Osteoblast (primary cell): ENCODE measurements around the gene CCR5. TPM values are rescaled to one million over a fixed set of nuclear protein-coding genes. Genes with fewer than 3 reads are reported as not detected.

Experiments used
- DNase-seq: peaks from one replicate; pipeline ENCODE4 v3.0.0; 2011; ENCODE audit warnings: low spot score, mixed read lengths; ENCODE audit not compliant: insufficient read length; ENCODE audit errors: missing footprints
- H2AFZ ChIP-seq: 2 replicates; pipeline ENCODE4 v1.6.0; 2011; ENCODE audit warnings: mild to moderate bottlenecking, low read length
- H3K27ac ChIP-seq: 2 replicates; pipeline ENCODE4 v1.5.1; 2011; ENCODE audit warnings: mild to moderate bottlenecking, low read depth, low read length, moderate library complexity
- H3K27me3 ChIP-seq: 2 replicates; pipeline ENCODE4 v1.6.0; 2012; ENCODE audit warnings: mild to moderate bottlenecking, control low read depth, inconsistent platforms, low read length, moderate library complexity; ENCODE audit not compliant: insufficient read depth
- H3K36me3 ChIP-seq: 2 replicates; pipeline ENCODE4 v1.5.1; 2011; ENCODE audit warnings: mild to moderate bottlenecking, low read length, control low read depth, moderate library complexity; ENCODE audit not compliant: insufficient read depth
- H3K4me1 ChIP-seq: 2 replicates; pipeline ENCODE4 v1.5.1; 2011; ENCODE audit warnings: mild to moderate bottlenecking, low read length, control low read depth, moderate library complexity; ENCODE audit not compliant: insufficient read depth
- H3K4me2 ChIP-seq: 2 replicates; pipeline ENCODE4 v1.6.0; 2011; ENCODE audit warnings: mild to moderate bottlenecking, low read length; ENCODE audit not compliant: insufficient read depth
- H3K4me3 ChIP-seq: fragments of 200-600 bp; sonication (generic); 3 replicates; pipeline ENCODE4 v1.5.1; 2012; ENCODE audit warnings: mild to moderate bottlenecking, low read length, inconsistent platforms; ENCODE audit not compliant: insufficient read depth
- H3K79me2 ChIP-seq: 2 replicates; pipeline ENCODE4 v1.6.0; 2012; ENCODE audit warnings: mild to moderate bottlenecking, low read length, control low read depth, inconsistent platforms; ENCODE audit not compliant: insufficient read depth
- H3K9me3 ChIP-seq: 2 replicates; pipeline ENCODE4 v1.5.1; 2011; ENCODE audit warnings: low read depth, low read length, control low read depth
- H4K20me1 ChIP-seq: 2 replicates; pipeline ENCODE4 v1.6.0; 2012; ENCODE audit warnings: mild to moderate bottlenecking, low read length, control low read depth; ENCODE audit not compliant: insufficient read depth
- total RNA-seq: library from RNA; depleted of rRNA; stranded (reverse); fragments of >200 nt; gene quantifications from 2 replicates; pipeline ENCODE4 v1.2.3, GENCODE V29; 2012
- TF ChIP-seq, protein P1 (sequence below): IDR thresholded peaks from 2 replicates; pipeline ENCODE4 v1.5.1; 2011; ENCODE audit warnings: mild to moderate bottlenecking, low read depth, low read length, moderate library complexity; ENCODE audit errors: extremely low read depth

Gene CCR5
- total RNA-seq, 1 donor = not detected

DNA sequence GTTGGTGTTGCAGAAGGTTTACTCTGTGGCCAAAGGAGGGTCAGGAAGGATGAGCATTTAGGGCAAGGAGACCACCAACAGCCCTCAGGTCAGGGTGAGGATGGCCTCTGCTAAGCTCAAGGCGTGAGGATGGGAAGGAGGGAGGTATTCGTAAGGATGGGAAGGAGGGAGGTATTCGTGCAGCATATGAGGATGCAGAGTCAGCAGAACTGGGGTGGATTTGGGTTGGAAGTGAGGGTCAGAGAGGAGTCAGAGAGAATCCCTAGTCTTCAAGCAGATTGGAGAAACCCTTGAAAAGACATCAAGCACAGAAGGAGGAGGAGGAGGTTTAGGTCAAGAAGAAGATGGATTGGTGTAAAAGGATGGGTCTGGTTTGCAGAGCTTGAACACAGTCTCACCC lies 4.0 kb downstream of the CCR5 start:
- Histone ChIP-seq H3K9me3 (no peaks in the 10 kb centered on the region), H3K79me2 (no peaks in the 10 kb centered on the region), H4K20me1 (no peaks in the 10 kb centered on the region), H3K27ac (no peak overlapping the region), H3K4me3 (no peak overlapping the region), H3K4me2 (no peak overlapping the region), H3K27me3 (peaks cover 67% of the 10 kb centered on the region), H3K36me3 (no peaks in the 10 kb centered on the region), H3K4me1 (no peaks in the 10 kb centered on the region), H2AFZ (no peak overlapping the region)
- TF ChIP-seq, protein P1, sequence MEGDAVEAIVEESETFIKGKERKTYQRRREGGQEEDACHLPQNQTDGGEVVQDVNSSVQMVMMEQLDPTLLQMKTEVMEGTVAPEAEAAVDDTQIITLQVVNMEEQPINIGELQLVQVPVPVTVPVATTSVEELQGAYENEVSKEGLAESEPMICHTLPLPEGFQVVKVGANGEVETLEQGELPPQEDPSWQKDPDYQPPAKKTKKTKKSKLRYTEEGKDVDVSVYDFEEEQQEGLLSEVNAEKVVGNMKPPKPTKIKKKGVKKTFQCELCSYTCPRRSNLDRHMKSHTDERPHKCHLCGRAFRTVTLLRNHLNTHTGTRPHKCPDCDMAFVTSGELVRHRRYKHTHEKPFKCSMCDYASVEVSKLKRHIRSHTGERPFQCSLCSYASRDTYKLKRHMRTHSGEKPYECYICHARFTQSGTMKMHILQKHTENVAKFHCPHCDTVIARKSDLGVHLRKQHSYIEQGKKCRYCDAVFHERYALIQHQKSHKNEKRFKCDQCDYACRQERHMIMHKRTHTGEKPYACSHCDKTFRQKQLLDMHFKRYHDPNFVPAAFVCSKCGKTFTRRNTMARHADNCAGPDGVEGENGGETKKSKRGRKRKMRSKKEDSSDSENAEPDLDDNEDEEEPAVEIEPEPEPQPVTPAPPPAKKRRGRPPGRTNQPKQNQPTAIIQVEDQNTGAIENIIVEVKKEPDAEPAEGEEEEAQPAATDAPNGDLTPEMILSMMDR = no peak
- DNase-seq = no peak

DNA sequence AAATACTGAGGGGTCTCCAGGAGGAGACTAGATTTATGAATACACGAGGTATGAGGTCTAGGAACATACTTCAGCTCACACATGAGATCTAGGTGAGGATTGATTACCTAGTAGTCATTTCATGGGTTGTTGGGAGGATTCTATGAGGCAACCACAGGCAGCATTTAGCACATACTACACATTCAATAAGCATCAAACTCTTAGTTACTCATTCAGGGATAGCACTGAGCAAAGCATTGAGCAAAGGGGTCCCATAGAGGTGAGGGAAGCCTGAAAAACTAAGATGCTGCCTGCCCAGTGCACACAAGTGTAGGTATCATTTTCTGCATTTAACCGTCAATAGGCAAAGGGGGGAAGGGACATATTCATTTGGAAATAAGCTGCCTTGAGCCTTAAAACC lies 4.5 kb downstream of the CCR5 start:
- Histone ChIP-seq H3K4me2 (no peak overlapping the region), H3K9me3 (no peaks in the 10 kb centered on the region), H2AFZ (no peak overlapping the region), H3K4me3 (no peak overlapping the region), H3K27me3 (peaks cover 66% of the 10 kb centered on the region), H3K27ac (no peak overlapping the region), H3K36me3 (no peaks in the 10 kb centered on the region), H4K20me1 (no peaks in the 10 kb centered on the region), H3K4me1 (no peaks in the 10 kb centered on the region), H3K79me2 (no peaks in the 10 kb centered on the region)
- TF ChIP-seq, protein P1 = no peak
- no peak for DNase-seq

- H3K27ac ChIP-seq = no peak overlapping the region
- no peaks in the 10 kb centered on the region for H3K79me2 ChIP-seq
- H3K27me3 ChIP-seq = peaks cover 66% of the 10 kb centered on the region
- TF ChIP-seq, protein P1 = no peak
- H4K20me1 ChIP-seq = no peaks in the 10 kb centered on the region
- peaks cover 4% of the 10 kb centered on the region for H3K4me1 ChIP-seq
- no peak overlapping the region for H2AFZ ChIP-seq
- no peak overlapping the region for H3K4me2 ChIP-seq
- H3K4me3 ChIP-seq = no peak overlapping the region
- no peak for DNase-seq
- H3K36me3 ChIP-seq = no peaks in the 10 kb centered on the region
- H3K9me3 ChIP-seq = no peaks in the 10 kb centered on the region
These were observed 5.1 kb downstream of the CCR5 start for GRCh38 chr3:46375814-46376213.

GRCh38 chr3:46378426-46378942 lies 7.7 kb downstream of the CCR5 start:
- Histone ChIP-seq H3K4me2 (no peak overlapping the region), H4K20me1 (no peaks in the 10 kb centered on the region), H3K4me1 (peaks cover 4% of the 10 kb centered on the region), H3K4me3 (no peak overlapping the region), H3K36me3 (no peaks in the 10 kb centered on the region), H3K27ac (no peak overlapping the region), H2AFZ (no peak overlapping the region), H3K27me3 (peaks cover 67% of the 10 kb centered on the region), H3K9me3 (no peaks in the 10 kb centered on the region), H3K79me2 (no peaks in the 10 kb centered on the region)
- DNase-seq = peak; percentile 56
- TF ChIP-seq, protein P1 = peak; percentile 79
